Liver (tissue), 9 donors: Measurements from ENCODE around the gene AMPH. TPM values are rescaled to one million over a fixed set of nuclear protein-coding genes. Genes with fewer than 3 reads are reported as not detected.

Source experiments
- DNase-seq: peaks from one replicate; pipeline ENCODE4 v3.0.0-alpha.2; 2017; ENCODE audit warnings: low spot score
- H3K27ac ChIP-seq, 2 donors: one replicate each; pipeline ENCODE4 v1.7.0; 2013; ENCODE audit warnings: inconsistent platforms in 2 of 2, low read length in 2 of 2, control low read depth in 1 of 2, low read depth in 1 of 2, mild to moderate bottlenecking in 1 of 2
- H3K27me3 ChIP-seq, 4 donors: one replicate each; pipeline versions ENCODE4 v1.6.1 to v1.7.0; 2013; ENCODE audit warnings: low read length in 3 of 4, inconsistent platforms in 1 of 4, mild to moderate bottlenecking in 1 of 4, moderate library complexity in 1 of 4; ENCODE audit not compliant: control insufficient read depth in 4 of 4, insufficient read depth in 4 of 4
- H3K36me3 ChIP-seq, 4 donors: one replicate each; pipeline versions ENCODE4 v1.6.1 to v1.7.0; 2013; ENCODE audit warnings: low read length in 3 of 4, mild to moderate bottlenecking in 3 of 4, low read depth in 1 of 4, moderate library complexity in 1 of 4; ENCODE audit not compliant: control insufficient read depth in 4 of 4, insufficient read depth in 3 of 4
- H3K4me1 ChIP-seq, 4 donors: one replicate each; pipeline versions ENCODE4 v1.6.1 to v1.7.0; 2013; ENCODE audit warnings: low read length in 3 of 4, mild to moderate bottlenecking in 3 of 4, moderate library complexity in 1 of 4; ENCODE audit not compliant: control insufficient read depth in 4 of 4, insufficient read depth in 4 of 4
- H3K4me3 ChIP-seq, 3 donors: one replicate each; pipeline versions ENCODE4 v1.6.1 to v1.7.0; 2013; ENCODE audit warnings: low read length in 3 of 3, control low read depth in 1 of 3, low read depth in 1 of 3, mild to moderate bottlenecking in 1 of 3
- H3K9ac ChIP-seq, 2 donors: one replicate each; pipeline ENCODE4 v1.7.0; 2013; ENCODE audit warnings: low read length in 2 of 2, mild to moderate bottlenecking in 2 of 2, moderate library complexity in 2 of 2, control low read depth in 1 of 2, low read depth in 1 of 2
- H3K9me3 ChIP-seq, 4 donors: one replicate each; pipeline versions ENCODE4 v1.6.1 to v1.7.0; 2013; ENCODE audit warnings: low read length in 3 of 4; ENCODE audit not compliant: control insufficient read depth in 4 of 4
- EGR1 ChIP-seq, 2 donors: IDR thresholded peaks; 2 replicates each; pipeline ENCODE4 v1.6.1; 2016 to 2018; ENCODE audit warnings: antibody characterized with exemption in 2 of 2, low read depth in 2 of 2
- FOXA2 ChIP-seq: IDR thresholded peaks from 2 replicates; pipeline ENCODE4 v1.6.1; 2016; ENCODE audit warnings: antibody characterized with exemption
- GABPA ChIP-seq, 2 donors: IDR thresholded peaks in 1 of 2; conservative IDR thresholded peaks in 1 of 2; 2 replicates each; pipeline ENCODE4 v1.6.1; 2016; ENCODE audit warnings: antibody characterized with exemption in 2 of 2, mild to moderate bottlenecking in 1 of 2, moderate library complexity in 1 of 2
- HNF4A ChIP-seq, 2 donors: conservative IDR thresholded peaks; 2 replicates each; pipeline ENCODE4 v1.6.1; 2016; ENCODE audit warnings: antibody characterized with exemption in 2 of 2, mild to moderate bottlenecking in 2 of 2
- HNF4G ChIP-seq: IDR thresholded peaks from 2 replicates; pipeline ENCODE4 v1.6.1; 2016; ENCODE audit warnings: antibody characterized with exemption
- JUND ChIP-seq, 2 donors: IDR thresholded peaks; 2 replicates each; pipeline ENCODE4 v1.6.1; 2016; ENCODE audit warnings: antibody characterized with exemption in 2 of 2
- NR2F2 ChIP-seq: IDR thresholded peaks from 2 replicates; pipeline ENCODE4 v1.6.1; 2016; ENCODE audit warnings: antibody characterized with exemption
- RAD21 ChIP-seq, 2 donors: IDR thresholded peaks; 2 replicates each; pipeline ENCODE4 v1.6.1; 2016; ENCODE audit warnings: antibody characterized with exemption in 2 of 2, mild to moderate bottlenecking in 2 of 2
- RXRA ChIP-seq, 2 donors: IDR thresholded peaks; 2 replicates each; pipeline ENCODE4 v1.6.1; 2017 to 2018; ENCODE audit warnings: antibody characterized with exemption in 2 of 2, mild to moderate bottlenecking in 1 of 2
- SP1 ChIP-seq: IDR thresholded peaks from 2 replicates; pipeline ENCODE4 v1.6.1; 2018; ENCODE audit warnings: antibody characterized with exemption, mild to moderate bottlenecking
- TAF1 ChIP-seq: conservative IDR thresholded peaks from 2 replicates; pipeline ENCODE4 v1.6.1; 2016; ENCODE audit warnings: antibody characterized with exemption, mild to moderate bottlenecking
- YY1 ChIP-seq: IDR thresholded peaks from 2 replicates; pipeline ENCODE4 v1.6.1; 2016; ENCODE audit warnings: antibody characterized with exemption, mild to moderate bottlenecking
- WGBS: extraction: QIAGEN DNeasy Blood & Tissue Kit; methylation state at CpG from one replicate; pipeline ENCODE4 v1.1.7; 2013; 5-methylcytosine and 5-hydroxymethylcytosine counted together
- polyA plus RNA-seq, 2 donors: library from polyadenylated mRNA; stranded (reverse) in 1 of 2; unstranded in 1 of 2; fragments of 200-250 nt in 1 of 2; fragments of >200 nt in 1 of 2; fragmentation: Nextera tagmentation in 1 of 2; extraction: Ambion mirVana in 1 of 2; gene quantifications; one replicate each; pipeline versions ENCODE4 v1.2.1 to v1.2.3, GENCODE V29; 2013 to 2015
- total RNA-seq, 2 donors: library from RNA; depleted of rRNA; stranded (reverse); fragments of >200 nt; gene quantifications; one replicate each; pipeline ENCODE4 v1.2.3, GENCODE V29; 2014
- TF ChIP-seq, protein P1 (sequence below): IDR thresholded peaks from 2 replicates; pipeline ENCODE4 v1.6.1; 2016; ENCODE audit warnings: antibody characterized with exemption
- TF ChIP-seq, protein P2 (sequence below): IDR thresholded peaks from 2 replicates; pipeline ENCODE4 v1.6.1; 2016; ENCODE audit warnings: antibody characterized with exemption, mild to moderate bottlenecking
- TF ChIP-seq, protein P3 (sequence below): IDR thresholded peaks from 2 replicates; pipeline ENCODE4 v1.6.1; 2016; ENCODE audit warnings: antibody characterized with exemption
- TF ChIP-seq, protein P4 (sequence below): IDR thresholded peaks from 2 replicates; pipeline ENCODE4 v1.6.1; 2016; ENCODE audit warnings: antibody characterized with exemption
- donor health status: healthy.
- donor health status: healthy.
- donor health status: healthy.
- donor health status: healthy.
- donor health status: healthy.

The AMPH gene
- total and polyA plus RNA-seq, 4 donors: 0.13 to 0.25 (median 0.20) TPM

DNA sequence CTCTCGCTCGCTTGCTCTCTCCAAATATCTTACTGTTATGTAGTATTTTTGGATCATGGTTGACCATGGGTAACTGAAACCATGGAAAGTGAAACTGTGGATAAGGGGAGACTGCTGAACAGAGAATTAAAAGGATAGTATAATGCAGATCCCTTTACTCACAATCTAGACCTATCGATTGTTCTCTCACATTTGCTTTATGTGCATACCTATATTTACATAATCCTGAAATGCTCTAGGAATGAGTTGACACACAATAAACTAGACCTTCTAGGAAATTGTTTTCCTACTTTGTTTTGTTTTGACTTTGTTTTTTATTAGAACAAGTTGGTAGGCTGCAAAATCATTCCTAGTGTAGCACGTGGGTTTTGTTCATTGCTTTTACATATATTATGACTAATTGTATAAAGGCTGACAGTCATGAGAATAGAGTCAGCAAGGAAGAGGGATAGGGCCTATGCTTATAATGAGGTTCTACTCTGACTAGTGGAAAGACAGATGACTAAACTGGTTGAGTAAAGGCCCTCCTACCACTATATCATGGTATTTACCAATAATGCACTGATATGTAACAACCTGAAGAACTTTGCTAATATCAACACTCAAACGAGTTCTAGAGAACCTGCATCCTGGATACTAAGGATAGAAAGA lies 182.5 kb downstream of the AMPH start:
- no peak for DNase-seq
- no peaks in the 10 kb centered on the region for H3K9me3 ChIP-seq
- 74% methylated on average over 5 of the region's 5 CpGs for WGBS
- no peaks in the 10 kb centered on the region for H3K36me3 ChIP-seq
- no peaks in the 10 kb centered on the region for H3K4me1 ChIP-seq
- peaks cover 0 to 3% (median 1%) of the 10 kb centered on the region in 4 donors for H3K27me3 ChIP-seq
- no peak overlapping the region for H3K27ac ChIP-seq
- TF ChIP-seq TAF1: no peak
- TF ChIP-seq SP1: no peak
- no peak for TF ChIP-seq RXRA (IDR thresholded peaks at IDR 0.05)
- no peak for TF ChIP-seq NR2F2
- TF ChIP-seq, protein P1, sequence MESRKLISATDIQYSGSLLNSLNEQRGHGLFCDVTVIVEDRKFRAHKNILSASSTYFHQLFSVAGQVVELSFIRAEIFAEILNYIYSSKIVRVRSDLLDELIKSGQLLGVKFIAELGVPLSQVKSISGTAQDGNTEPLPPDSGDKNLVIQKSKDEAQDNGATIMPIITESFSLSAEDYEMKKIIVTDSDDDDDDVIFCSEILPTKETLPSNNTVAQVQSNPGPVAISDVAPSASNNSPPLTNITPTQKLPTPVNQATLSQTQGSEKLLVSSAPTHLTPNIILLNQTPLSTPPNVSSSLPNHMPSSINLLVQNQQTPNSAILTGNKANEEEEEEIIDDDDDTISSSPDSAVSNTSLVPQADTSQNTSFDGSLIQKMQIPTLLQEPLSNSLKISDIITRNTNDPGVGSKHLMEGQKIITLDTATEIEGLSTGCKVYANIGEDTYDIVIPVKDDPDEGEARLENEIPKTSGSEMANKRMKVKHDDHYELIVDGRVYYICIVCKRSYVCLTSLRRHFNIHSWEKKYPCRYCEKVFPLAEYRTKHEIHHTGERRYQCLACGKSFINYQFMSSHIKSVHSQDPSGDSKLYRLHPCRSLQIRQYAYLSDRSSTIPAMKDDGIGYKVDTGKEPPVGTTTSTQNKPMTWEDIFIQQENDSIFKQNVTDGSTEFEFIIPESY: no peak
- no peak for TF ChIP-seq GABPA (IDR thresholded peaks at IDR 0.05 in 1 of 2, conservative IDR thresholded peaks at IDR 0.05 in 1 of 2)
- TF ChIP-seq, protein P2, sequence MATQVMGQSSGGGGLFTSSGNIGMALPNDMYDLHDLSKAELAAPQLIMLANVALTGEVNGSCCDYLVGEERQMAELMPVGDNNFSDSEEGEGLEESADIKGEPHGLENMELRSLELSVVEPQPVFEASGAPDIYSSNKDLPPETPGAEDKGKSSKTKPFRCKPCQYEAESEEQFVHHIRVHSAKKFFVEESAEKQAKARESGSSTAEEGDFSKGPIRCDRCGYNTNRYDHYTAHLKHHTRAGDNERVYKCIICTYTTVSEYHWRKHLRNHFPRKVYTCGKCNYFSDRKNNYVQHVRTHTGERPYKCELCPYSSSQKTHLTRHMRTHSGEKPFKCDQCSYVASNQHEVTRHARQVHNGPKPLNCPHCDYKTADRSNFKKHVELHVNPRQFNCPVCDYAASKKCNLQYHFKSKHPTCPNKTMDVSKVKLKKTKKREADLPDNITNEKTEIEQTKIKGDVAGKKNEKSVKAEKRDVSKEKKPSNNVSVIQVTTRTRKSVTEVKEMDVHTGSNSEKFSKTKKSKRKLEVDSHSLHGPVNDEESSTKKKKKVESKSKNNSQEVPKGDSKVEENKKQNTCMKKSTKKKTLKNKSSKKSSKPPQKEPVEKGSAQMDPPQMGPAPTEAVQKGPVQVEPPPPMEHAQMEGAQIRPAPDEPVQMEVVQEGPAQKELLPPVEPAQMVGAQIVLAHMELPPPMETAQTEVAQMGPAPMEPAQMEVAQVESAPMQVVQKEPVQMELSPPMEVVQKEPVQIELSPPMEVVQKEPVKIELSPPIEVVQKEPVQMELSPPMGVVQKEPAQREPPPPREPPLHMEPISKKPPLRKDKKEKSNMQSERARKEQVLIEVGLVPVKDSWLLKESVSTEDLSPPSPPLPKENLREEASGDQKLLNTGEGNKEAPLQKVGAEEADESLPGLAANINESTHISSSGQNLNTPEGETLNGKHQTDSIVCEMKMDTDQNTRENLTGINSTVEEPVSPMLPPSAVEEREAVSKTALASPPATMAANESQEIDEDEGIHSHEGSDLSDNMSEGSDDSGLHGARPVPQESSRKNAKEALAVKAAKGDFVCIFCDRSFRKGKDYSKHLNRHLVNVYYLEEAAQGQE: no peak
- TF ChIP-seq FOXA2: no peak
- TF ChIP-seq EGR1 (IDR thresholded peaks at IDR 0.05; ENCODE audit: low read depth in 2 of 2): no peak
- TF ChIP-seq YY1: no peak
- TF ChIP-seq, protein P3, sequence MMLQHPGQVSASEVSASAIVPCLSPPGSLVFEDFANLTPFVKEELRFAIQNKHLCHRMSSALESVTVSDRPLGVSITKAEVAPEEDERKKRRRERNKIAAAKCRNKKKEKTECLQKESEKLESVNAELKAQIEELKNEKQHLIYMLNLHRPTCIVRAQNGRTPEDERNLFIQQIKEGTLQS: no peak
- no peak overlapping the region for H3K9ac ChIP-seq
- no peak overlapping the region for H3K4me3 ChIP-seq

DNA sequence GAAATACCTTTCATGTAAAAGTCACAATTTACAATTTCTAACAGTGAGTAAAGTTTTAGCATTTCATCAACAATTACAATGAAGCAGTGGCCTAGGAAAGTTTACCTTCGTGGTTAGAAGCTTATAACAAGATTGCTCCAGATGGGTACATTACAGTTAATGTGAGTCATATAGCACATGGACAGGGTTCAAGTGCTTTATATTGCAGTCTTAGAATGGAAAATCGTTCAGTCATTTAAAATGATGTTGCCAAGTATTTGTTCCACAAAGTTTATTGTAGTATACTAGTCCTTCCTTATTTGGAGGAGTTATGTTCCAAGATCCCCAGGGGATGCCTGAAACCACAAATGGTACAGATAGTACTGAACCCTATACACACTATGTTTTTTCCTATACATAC lies 183.1 kb downstream of the AMPH start:
- Histone ChIP-seq H3K9ac (no peak overlapping the region), H3K27ac (no peak overlapping the region), H3K27me3 (peaks cover 0 to 3% (median under 1%) of the 10 kb centered on the region in 4 donors), H3K4me3 (no peak overlapping the region), H3K9me3 (no peaks in the 10 kb centered on the region), H3K36me3 (no peaks in the 10 kb centered on the region), H3K4me1 (no peaks in the 10 kb centered on the region)
- DNase-seq: no peak
- WGBS: 50% methylated on average over 2 of the region's 2 CpGs
- TF ChIP-seq, protein P3: no peak
- TF ChIP-seq, protein P1: no peak
- no peak for TF ChIP-seq YY1
- no peak for TF ChIP-seq JUND (IDR thresholded peaks at IDR 0.05)
- no peak for TF ChIP-seq SP1
- TF ChIP-seq TAF1: no peak
- no peak for TF ChIP-seq HNF4G
- TF ChIP-seq FOXA2: no peak
- no peak for TF ChIP-seq HNF4A (conservative IDR thresholded peaks at IDR 0.05)
- TF ChIP-seq, protein P2: no peak
- no peak for TF ChIP-seq EGR1 (IDR thresholded peaks at IDR 0.05; ENCODE audit: low read depth in 2 of 2)
- no peak for TF ChIP-seq NR2F2
- no peak for TF ChIP-seq RXRA (IDR thresholded peaks at IDR 0.05)
- TF ChIP-seq, protein P4, sequence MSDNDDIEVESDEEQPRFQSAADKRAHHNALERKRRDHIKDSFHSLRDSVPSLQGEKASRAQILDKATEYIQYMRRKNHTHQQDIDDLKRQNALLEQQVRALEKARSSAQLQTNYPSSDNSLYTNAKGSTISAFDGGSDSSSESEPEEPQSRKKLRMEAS: no peak
- TF ChIP-seq RAD21 (IDR thresholded peaks at IDR 0.05): no peak
